Endothelial cell of umbilical vein (primary cell): ENCODE results near the gene PTPN14. TPM values are rescaled to one million over a fixed set of nuclear protein-coding genes. Genes with fewer than 3 reads are reported as not detected.

Source experiments
- BruUV-seq: library from RNA; stranded (reverse); fragments of 400-500 nt; replicated peaks from 2 replicates; lab custom pipeline; 2021; lab: Mats Ljungman, UMichigan
- CTCF ChIA-PET: fragments of 300-600, 350-600 bp; sonication (Branson Sonifier 250); formaldehyde crosslinking; loops from one replicate; lab custom pipeline; 2021; ENCODE audit warnings: antibody characterized with exemption, inconsistent platforms; lab: Charles Lee
- POLR2A ChIA-PET: fragments of 300-600, 350-600 bp; sonication (Branson Sonifier 250); formaldehyde crosslinking; loops from one replicate; lab custom pipeline; 2021; ENCODE audit warnings: antibody characterized with exemption, inconsistent platforms; lab: Charles Lee
- DNase-seq: peaks from one replicate; pipeline ENCODE4 v3.0.0-alpha.2; 2011; ENCODE audit warnings: low read depth, low spot score
- FAIRE-seq: peaks from 2 replicates; lab custom pipeline; 2011; peaks lifted over from hg19 to GRCh38; lab: Jason Lieb, UNC
- H2AFZ ChIP-seq: 2 replicates; pipeline ENCODE4 v1.6.0; 2012; ENCODE audit warnings: low read depth, low read length, control low read depth, inconsistent platforms
- H3K27ac ChIP-seq: 2 replicates; pipeline ENCODE4 v1.5.1; 2011; ENCODE audit warnings: low read depth, mild to moderate bottlenecking, control low read depth, low read length, moderate library complexity; ENCODE audit not compliant: insufficient read depth
- H3K27me3 ChIP-seq, 2 experiments: 2 replicates each; pipeline versions ENCODE4 v1.6.0 to v1.6.1; 2011; ENCODE audit warnings: low read length in 2 of 2, mixed read lengths in 1 of 2; ENCODE audit not compliant: control insufficient read depth in 2 of 2, insufficient read depth in 2 of 2
- H3K36me3 ChIP-seq, 2 experiments: 2 replicates in 1 of 2; 3 replicates in 1 of 2; pipeline ENCODE4 v1.5.1; 2011; ENCODE audit warnings: low read length in 2 of 2, mild to moderate bottlenecking in 1 of 2, moderate library complexity in 1 of 2; ENCODE audit not compliant: control insufficient read depth in 2 of 2, insufficient read depth in 2 of 2; ENCODE audit errors: extremely low read depth in 1 of 2
- H3K4me1 ChIP-seq: 3 replicates; pipeline ENCODE4 v1.5.1; 2011; ENCODE audit warnings: mild to moderate bottlenecking, low read length; ENCODE audit not compliant: control insufficient read depth, insufficient read depth; ENCODE audit errors: extremely low read depth
- H3K4me2 ChIP-seq: 2 replicates; pipeline ENCODE4 v1.6.1; 2011; ENCODE audit warnings: low read length, control low read depth, mixed read lengths; ENCODE audit not compliant: insufficient read depth
- H3K4me3 ChIP-seq, 3 experiments: fragments of 200-600 bp in 1 of 3; sonication (generic), shearing (Covaris generic) in 1 of 3; replicated peaks in 1 of 3; 2 replicates each; pipeline ENCODE4 v1.5.1; 2011 to 2016; ENCODE audit warnings: control low read depth in 3 of 3, low read length in 3 of 3, mild to moderate bottlenecking in 2 of 3, inconsistent platforms in 1 of 3, low read depth in 1 of 3, moderate library complexity in 1 of 3; ENCODE audit not compliant: insufficient read depth in 1 of 3
- H3K79me2 ChIP-seq: 2 replicates; pipeline ENCODE4 v1.6.0; 2012; ENCODE audit warnings: low read length, inconsistent platforms; ENCODE audit not compliant: control insufficient read depth, insufficient read depth
- H3K9ac ChIP-seq: replicated peaks from 2 replicates; pipeline ENCODE3; 2011; ENCODE audit warnings: low read length, control low read depth; ENCODE audit not compliant: insufficient read depth; ENCODE audit errors: extremely low read depth
- H3K9me1 ChIP-seq: replicated peaks from 3 replicates; pipeline ENCODE4 v1.6.0; 2011; ENCODE audit warnings: mild to moderate bottlenecking, low read length; ENCODE audit not compliant: control insufficient read depth, insufficient read depth; ENCODE audit errors: extremely low read depth
- H3K9me3 ChIP-seq: replicated peaks from 2 replicates; pipeline ENCODE4 v1.5.1; 2012; ENCODE audit warnings: low read length, inconsistent platforms; ENCODE audit not compliant: control insufficient read depth, insufficient read depth
- H4K20me1 ChIP-seq: replicated peaks from 2 replicates; pipeline ENCODE3; 2011; ENCODE audit warnings: mild to moderate bottlenecking, low read length; ENCODE audit not compliant: control insufficient read depth, insufficient read depth; ENCODE audit errors: extremely low read depth
- EZH2 ChIP-seq: IDR thresholded peaks from 2 replicates; pipeline ENCODE4 v1.6.1; 2012; ENCODE audit warnings: borderline replicate concordance, low read depth, mild to moderate bottlenecking, moderate library complexity, low read length, inconsistent platforms; ENCODE audit not compliant: severe bottlenecking
- JUN ChIP-seq: IDR thresholded peaks from 2 replicates; pipeline ENCODE4 v1.6.1; 2011; ENCODE audit warnings: borderline replicate concordance, low read depth; ENCODE audit not compliant: insufficient read length, insufficient read depth
- MAX ChIP-seq: IDR thresholded peaks from 2 replicates; pipeline ENCODE4 v1.6.1; 2011; ENCODE audit not compliant: insufficient read depth, insufficient read length
- POLR2A ChIP-seq: IDR thresholded peaks from 2 replicates; pipeline ENCODE4 v1.6.1; 2012; ENCODE audit warnings: low read depth, mild to moderate bottlenecking, control low read depth, low read length
- POLR2AphosphoS5 ChIP-seq: IDR thresholded peaks from 2 replicates; pipeline ENCODE4 v1.6.1; 2012; ENCODE audit warnings: low read depth, mild to moderate bottlenecking, control low read depth, low read length, moderate library complexity; ENCODE audit not compliant: insufficient read depth
- dilution Hi-C: fragments of 300-500 bp; cut with MboI; formaldehyde crosslinking; loops from one replicate; pipeline ENCODE4 v1.15.0; 2019; ENCODE audit warnings: low sequenced_read_pairs; ENCODE audit not compliant: extremely low pct_ligation_motif_present
- intact Hi-C: fragments of 100-400 bp; cut with micrococcal nuclease; formaldehyde crosslinking; loops from one replicate; pipeline ENCODE4 v1.10.0; 2022
- polyA plus RNA-seq, 4 experiments: library from polyadenylated mRNA; depleted of rRNA in 3 of 4; stranded (reverse) in 3 of 4; unstranded in 1 of 4; fragments of >200 nt; gene quantifications; 2 replicates each; pipeline versions ENCODE4 v1.2.1 to v1.2.3, GENCODE V29; 2011 to 2012; ENCODE audit warnings: missing spikeins in 1 of 4
- total RNA-seq: library from RNA; stranded (reverse); gene quantifications from 2 replicates; pipeline ENCODE4 v1.2.3, GENCODE V29; 2021

The PTPN14 gene
- total and polyA plus RNA-seq, 2 donors (not counting 3 experiments of a cell fraction or from before 2014, with no cell fraction given): 18.5 to 93.0 TPM

GRCh38 chr1:214587165-214587564 is 35.8 kb upstream of the PTPN14 start:
- H3K4me1 ChIP-seq: peaks cover 5% of the 10 kb centered on the region
- no peaks in the 10 kb centered on the region for H3K36me3 ChIP-seq
- H4K20me1 ChIP-seq: no peaks in the 10 kb centered on the region
- intact Hi-C loops: loop anchor here (5.0 kb wide), 1 partner anchor 140 kb away; no protein-coding TSS in a partner anchor
- DNase-seq: no peak
- H3K27ac ChIP-seq: no peak overlapping the region
- no peaks in the 10 kb centered on the region for H3K9me1 ChIP-seq
- ChIA-PET POLR2A (no interaction called here), CTCF (interaction anchor here (1.0 to 10.2 kb wide), 4 partner anchors 35 to 939 kb away, joined by 4 to 359 read pairs (median 148); partner anchors contain the start of gene PTPN14)
- H3K27me3 ChIP-seq: no peaks in the 10 kb centered on the region
- TF ChIP-seq EZH2: no peak
- TF ChIP-seq MAX: no peak
- no peak for TF ChIP-seq POLR2A
- H3K4me2 ChIP-seq: no peak overlapping the region
- H3K9me3 ChIP-seq: no peaks in the 10 kb centered on the region
- no peak for FAIRE-seq
- no TSS peak for BruUV-seq
- no peak overlapping the region for H3K9ac ChIP-seq
- H3K4me3 ChIP-seq: no peak overlapping the region
- no peaks in the 10 kb centered on the region for H3K79me2 ChIP-seq
- H2AFZ ChIP-seq: no peak overlapping the region
- dilution Hi-C loops: loop anchor here (25.0 kb wide), 1 partner anchor 250 kb away; no protein-coding TSS in a partner anchor

GRCh38 chr1:214586621-214587020 is 35.2 kb upstream of the PTPN14 start:
- intact Hi-C loops: loop anchor here (5.0 kb wide), 1 partner anchor 139 kb away; no protein-coding TSS in a partner anchor
- FAIRE-seq: no peak
- TF ChIP-seq POLR2AphosphoS5 (no peak), JUN (no peak)
- Histone ChIP-seq H3K36me3 (no peaks in the 10 kb centered on the region), H3K4me1 (peaks cover 8% of the 10 kb centered on the region), H3K9me3 (no peaks in the 10 kb centered on the region), H3K9me1 (no peaks in the 10 kb centered on the region), H3K27me3 (no peaks in the 10 kb centered on the region), H3K4me2 (no peak overlapping the region), H3K4me3 (no peak overlapping the region), H4K20me1 (no peaks in the 10 kb centered on the region), H3K27ac (no peak overlapping the region), H2AFZ (no peak overlapping the region), H3K79me2 (no peaks in the 10 kb centered on the region), H3K9ac (no peak overlapping the region)
- ChIA-PET POLR2A (no interaction called here), CTCF (interaction anchor here (0.6 to 10.2 kb wide), 7 partner anchors 35 to 940 kb away, joined by 3 to 359 read pairs (median 13); partner anchors contain the start of gene PTPN14)
- no TSS peak for BruUV-seq
- dilution Hi-C loops: loop anchor here (25.0 kb wide), 1 partner anchor 249 kb away; no protein-coding TSS in a partner anchor
- DNase-seq: no peak
